A673 (cell line): ENCODE results near the gene ADAM11. TPM values are rescaled to one million over a fixed set of nuclear protein-coding genes. Genes with fewer than 3 reads are reported as not detected.

ENCODE experiments used
- BruUV-seq: library from RNA; stranded (reverse); fragments of 400-500 nt; replicated peaks from 2 replicates; lab custom pipeline; 2021; lab: Mats Ljungman, UMichigan
- CTCF ChIA-PET: fragments of 300-600 bp; sonication (Branson Sonifier 250); formaldehyde crosslinking; loops from one replicate; lab custom pipeline; 2022; ENCODE audit warnings: antibody characterized with exemption; lab: Charles Lee
- POLR2A ChIA-PET: fragments of 300-600 bp; sonication (Branson Sonifier 250); formaldehyde crosslinking; loops from one replicate; lab custom pipeline; 2022; ENCODE audit warnings: antibody characterized with exemption; ENCODE audit not compliant: low non-redundant PET; lab: Charles Lee
- DNase-seq: peaks from one replicate; pipeline ENCODE4 v3.0.0-alpha.2; 2015; ENCODE audit warnings: low spot score
- H3K27ac ChIP-seq: fragments of 200-600 bp; sonication (generic); 2 replicates; pipeline ENCODE4 v1.5.1; 2016; ENCODE audit warnings: mixed run types, low read depth, mild to moderate bottlenecking, mixed read lengths, antibody characterized with exemption, low read length; ENCODE audit not compliant: poor library complexity, severe bottlenecking
- H3K27me3 ChIP-seq: fragments of 200-600 bp; sonication (generic); replicated peaks from 2 replicates; pipeline ENCODE4 v1.6.1; 2017; ENCODE audit warnings: mixed run types, low read depth, mild to moderate bottlenecking, mixed read lengths, antibody characterized with exemption, low read length; ENCODE audit not compliant: insufficient read depth, poor library complexity
- H3K36me3 ChIP-seq: fragments of 200-600 bp; sonication (generic); 2 replicates; pipeline ENCODE4 v1.6.1; 2016; ENCODE audit warnings: mixed run types, mild to moderate bottlenecking, mixed read lengths, antibody characterized with exemption, low read length; ENCODE audit not compliant: insufficient read depth, poor library complexity, severe bottlenecking
- H3K4me1 ChIP-seq: fragments of 200-600 bp; sonication (generic); 2 replicates; pipeline ENCODE4 v1.6.1; 2017; ENCODE audit warnings: mixed run types, mild to moderate bottlenecking, mixed read lengths, antibody characterized with exemption, low read length; ENCODE audit not compliant: insufficient read depth, poor library complexity, severe bottlenecking
- H3K4me3 ChIP-seq: fragments of 200-600 bp; sonication (generic); 2 replicates; pipeline ENCODE4 v1.5.1; 2016; ENCODE audit warnings: low read depth, mixed run types, mild to moderate bottlenecking, mixed read lengths, low read length; ENCODE audit not compliant: poor library complexity, severe bottlenecking
- H3K9me3 ChIP-seq: fragments of 200-600 bp; sonication (generic); 2 replicates; pipeline ENCODE4 v1.6.1; 2016; ENCODE audit warnings: mixed run types, low read depth, mild to moderate bottlenecking, mixed read lengths, antibody characterized with exemption, low read length; ENCODE audit not compliant: poor library complexity, severe bottlenecking
- EZH2 ChIP-seq: fragments of 200-600 bp; sonication (generic); IDR thresholded peaks from 2 replicates; pipeline ENCODE4 v1.6.1; 2017; ENCODE audit warnings: borderline replicate concordance, low read depth, mild to moderate bottlenecking, mixed read lengths, antibody characterized with exemption, low read length; ENCODE audit not compliant: poor library complexity, severe bottlenecking
- intact Hi-C: fragments of 100-400 bp; cut with micrococcal nuclease; formaldehyde crosslinking; loops from one replicate; pipeline ENCODE4 v1.10.0; 2022; ENCODE audit not compliant: unreplicated experiment
- total RNA-seq: library from RNA; stranded (reverse); gene quantifications from 2 replicates; pipeline ENCODE4 v1.2.3, GENCODE V29; 2021
- TF ChIP-seq, protein P1 (sequence below): fragments of 300-800, 200-600 bp; sonication (generic); conservative IDR thresholded peaks from 2 replicates; pipeline ENCODE4 v1.5.1; 2017; ENCODE audit warnings: low read depth, mild to moderate bottlenecking, antibody characterized with exemption, low read length, moderate library complexity, mixed read lengths

The ADAM11 gene
- total RNA-seq, 1 experiment from 2014 or later: 0.17 TPM

GRCh38 chr17:44795928-44796327 lies 37.1 kb downstream of the ADAM11 start:
- no TSS peak for BruUV-seq
- CTCF ChIA-PET: no interaction called here
- POLR2A ChIA-PET: no interaction called here
- Histone ChIP-seq H3K4me1 (no peaks in the 10 kb centered on the region), H3K9me3 (no peaks in the 10 kb centered on the region), H3K27ac (no peak overlapping the region), H3K36me3 (no peaks in the 10 kb centered on the region), H3K4me3 (no peak overlapping the region), H3K27me3 (no peaks in the 10 kb centered on the region)
- no peak for TF ChIP-seq EZH2
- TF ChIP-seq, protein P1, sequence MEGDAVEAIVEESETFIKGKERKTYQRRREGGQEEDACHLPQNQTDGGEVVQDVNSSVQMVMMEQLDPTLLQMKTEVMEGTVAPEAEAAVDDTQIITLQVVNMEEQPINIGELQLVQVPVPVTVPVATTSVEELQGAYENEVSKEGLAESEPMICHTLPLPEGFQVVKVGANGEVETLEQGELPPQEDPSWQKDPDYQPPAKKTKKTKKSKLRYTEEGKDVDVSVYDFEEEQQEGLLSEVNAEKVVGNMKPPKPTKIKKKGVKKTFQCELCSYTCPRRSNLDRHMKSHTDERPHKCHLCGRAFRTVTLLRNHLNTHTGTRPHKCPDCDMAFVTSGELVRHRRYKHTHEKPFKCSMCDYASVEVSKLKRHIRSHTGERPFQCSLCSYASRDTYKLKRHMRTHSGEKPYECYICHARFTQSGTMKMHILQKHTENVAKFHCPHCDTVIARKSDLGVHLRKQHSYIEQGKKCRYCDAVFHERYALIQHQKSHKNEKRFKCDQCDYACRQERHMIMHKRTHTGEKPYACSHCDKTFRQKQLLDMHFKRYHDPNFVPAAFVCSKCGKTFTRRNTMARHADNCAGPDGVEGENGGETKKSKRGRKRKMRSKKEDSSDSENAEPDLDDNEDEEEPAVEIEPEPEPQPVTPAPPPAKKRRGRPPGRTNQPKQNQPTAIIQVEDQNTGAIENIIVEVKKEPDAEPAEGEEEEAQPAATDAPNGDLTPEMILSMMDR: no peak
- intact Hi-C loops: no loop called here
- no peak for DNase-seq

GRCh38 chr17:44796731-44797130 lies 37.9 kb downstream of the ADAM11 start:
- POLR2A ChIA-PET: no interaction called here
- no peak for DNase-seq
- no peaks in the 10 kb centered on the region for H3K9me3 ChIP-seq
- CTCF ChIA-PET: no interaction called here
- H3K4me1 ChIP-seq: no peaks in the 10 kb centered on the region
- intact Hi-C loops: no loop called here
- H3K27me3 ChIP-seq: no peaks in the 10 kb centered on the region
- H3K27ac ChIP-seq: no peak overlapping the region
- TF ChIP-seq, protein P1: no peak
- no peak for TF ChIP-seq EZH2
- BruUV-seq: no TSS peak
- H3K4me3 ChIP-seq: no peak overlapping the region
- H3K36me3 ChIP-seq: peaks cover 1% of the 10 kb centered on the region

DNA sequence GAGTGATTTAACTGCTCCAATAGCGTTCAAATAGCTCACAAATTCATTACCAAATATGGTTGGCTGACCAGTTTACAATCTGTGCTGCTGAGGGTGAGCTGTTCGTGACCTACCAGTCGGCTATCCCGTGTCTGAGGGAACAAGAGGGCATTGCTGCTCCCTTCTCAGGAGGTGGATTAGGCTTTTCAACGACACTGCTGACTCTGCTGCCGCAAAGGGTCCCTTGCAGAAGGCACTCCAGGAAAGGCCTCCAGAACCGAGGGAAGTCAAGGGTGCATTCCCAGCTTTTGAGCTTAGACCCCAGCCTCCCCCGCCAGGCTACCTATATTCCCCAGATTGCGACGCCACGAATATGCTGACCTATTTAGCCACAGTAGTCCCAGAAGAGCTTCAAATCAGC lies 39.0 kb downstream of the ADAM11 start:
- Histone ChIP-seq H3K27me3 (no peaks in the 10 kb centered on the region), H3K4me1 (no peaks in the 10 kb centered on the region), H3K27ac (no peak overlapping the region), H3K36me3 (peaks cover 5% of the 10 kb centered on the region), H3K9me3 (no peaks in the 10 kb centered on the region), H3K4me3 (no peak overlapping the region)
- no peak for DNase-seq
- no peak for TF ChIP-seq EZH2
- TF ChIP-seq, protein P1: no peak
- no TSS peak for BruUV-seq
- ChIA-PET POLR2A (no interaction called here), CTCF (no interaction called here)
- intact Hi-C loops: no loop called here
